ENCODE measurements around the gene TMEM245. TPM values are rescaled to one million over a fixed set of nuclear protein-coding genes. Genes with fewer than 3 reads are reported as not detected.
A peak's percentile ranks its signal among the peaks of the same experiment; 100 is the strongest.

Gene TMEM245
- total and polyA plus RNA-seq, 10 of the 15 experiments (the other 5 are each of a cell fraction or from before 2014, with no cell fraction given), result 7.4 to 36.1 (median 19.0) TPM

GRCh38 chr9:109110329-109111021 lies 9.3 kb downstream of the TMEM245 start (continued):
- no peak for TF ChIP-seq SKIL (IDR thresholded peaks at IDR 0.05; ENCODE audit: low read depth, poor library complexity, severe bottlenecking)
- TF ChIP-seq MTA3 (IDR thresholded peaks at IDR 0.05; ENCODE audit: borderline replicate concordance, low read length), result no peak
- TF ChIP-seq MTA2 (IDR thresholded peaks at IDR 0.05; ENCODE audit: low read depth), result peak; percentile 37; the same call in 1 of the 2 replicates
- TF ChIP-seq ZNF217 (IDR thresholded peaks at IDR 0.05), result no peak
- peak; percentile 92 for TF ChIP-seq ATF7 (IDR thresholded peaks at IDR 0.05; ENCODE audit: low read depth)
- TF ChIP-seq GABPA (IDR thresholded peaks at IDR 0.05; ENCODE audit: low read depth), result no peak; the same call in 1 of the 2 replicates
- TF ChIP-seq BACH1 (IDR thresholded peaks at IDR 0.05; ENCODE audit: borderline replicate concordance), result no peak
- no peak for TF ChIP-seq PRDM15 (CRISPR knock-in tag; IDR thresholded peaks at IDR 0.05)
- no peak for TF ChIP-seq ZNF24 (IDR thresholded peaks at IDR 0.05)
- peak; percentile 82 for TF ChIP-seq RUNX3 (IDR thresholded peaks at IDR 0.05; ENCODE audit: low read length)
- TF ChIP-seq IRF5 (IDR thresholded peaks at IDR 0.05; ENCODE audit: borderline replicate concordance), result no peak
- TF ChIP-seq RFX5 (IDR thresholded peaks at IDR 0.05; ENCODE audit: low read depth, low read length), result no peak
